CD1c-positive myeloid dendritic cell (primary cell): Measurements from ENCODE around the gene INPP5F.

Experiments
- DNase-seq: peaks from one replicate; pipeline ENCODE4 v3.0.0-alpha.2; 2016; ENCODE audit errors: extremely low spot score

INPP5F gene

DNA sequence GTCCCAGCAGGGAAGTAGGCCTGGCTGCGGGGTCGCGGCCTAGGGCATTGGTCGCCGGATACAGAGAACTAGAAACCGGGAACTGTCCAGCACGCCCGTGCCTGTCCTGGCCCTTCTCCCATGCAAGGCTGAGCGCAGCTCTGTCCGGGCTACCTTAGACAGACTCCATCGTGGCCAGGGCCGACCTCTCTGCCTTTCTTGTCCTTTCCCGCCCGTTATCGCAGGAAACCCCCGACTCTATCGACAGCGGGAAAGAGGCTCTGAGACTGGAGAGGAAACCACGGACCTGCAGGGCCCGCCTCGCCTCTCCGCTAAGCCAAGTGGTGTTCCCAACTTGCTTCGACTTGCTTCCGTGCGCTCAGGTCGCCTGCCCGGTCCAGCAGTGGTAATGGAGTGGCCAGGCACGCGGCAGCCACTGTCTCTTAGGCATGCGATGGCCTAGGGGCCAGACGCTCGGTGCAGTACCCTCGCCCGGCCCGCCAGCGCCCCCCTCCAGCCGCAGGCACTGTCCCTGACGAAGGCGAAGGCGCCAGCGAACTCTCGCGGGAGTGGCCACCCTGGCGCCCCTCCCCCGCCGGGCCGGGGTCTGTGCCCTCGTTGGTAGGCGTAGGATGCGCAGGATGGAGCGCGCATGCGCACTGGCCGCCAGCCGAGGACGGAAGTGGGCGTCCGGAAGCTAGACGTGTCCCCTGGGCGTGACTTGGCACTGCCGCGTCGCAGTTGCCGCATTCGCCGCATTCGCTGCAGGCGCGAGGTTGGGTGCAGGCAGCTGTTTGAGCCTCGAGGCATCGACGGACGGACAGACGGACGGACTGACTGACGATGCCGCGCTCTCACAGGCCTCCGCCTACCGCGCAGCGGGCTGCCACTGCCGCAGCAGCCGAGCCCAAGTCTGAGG lies 92.4 kb downstream of the INPP5F start:
- peak; percentile 18 for DNase-seq

DNA sequence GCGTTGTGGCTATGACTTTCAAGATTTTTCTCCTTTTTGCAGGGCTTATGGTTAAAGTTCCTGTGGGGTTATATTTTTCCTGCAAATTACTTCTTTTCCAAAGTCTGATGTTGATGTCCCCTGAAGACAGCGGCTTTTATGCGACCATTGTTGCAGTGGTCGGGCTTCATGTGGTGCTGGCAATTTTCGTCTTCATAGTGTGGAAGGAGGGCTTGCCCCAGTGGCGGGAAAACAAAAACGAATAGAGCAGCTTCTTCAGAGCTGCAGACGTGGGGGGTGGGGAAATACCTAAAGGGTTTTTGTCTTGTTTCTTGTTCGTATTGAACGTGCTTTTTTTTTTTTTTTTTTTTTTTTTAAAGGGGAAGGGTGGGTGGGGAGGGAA lies 93.0 kb downstream of the INPP5F start:
- no peak for DNase-seq

DNA sequence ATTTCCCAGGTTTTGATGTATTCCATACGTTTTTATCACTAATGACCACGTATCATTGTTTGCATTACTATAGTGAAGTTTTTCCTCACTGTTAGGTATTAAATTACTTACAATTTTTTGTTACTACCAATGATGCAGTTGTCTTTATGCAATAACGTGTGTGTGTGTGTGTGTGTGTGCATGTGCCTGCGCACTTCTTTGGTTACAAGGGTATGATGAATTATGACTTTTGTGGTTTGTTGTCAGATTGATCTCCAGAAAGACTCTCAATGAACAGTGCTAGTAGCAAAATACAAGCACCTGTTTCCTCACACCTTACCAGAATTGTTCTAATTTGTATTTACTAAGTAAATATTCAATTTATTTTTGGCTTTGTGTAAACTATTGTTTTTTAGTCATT lies 95.3 kb downstream of the INPP5F start:
- no peak for DNase-seq

DNA sequence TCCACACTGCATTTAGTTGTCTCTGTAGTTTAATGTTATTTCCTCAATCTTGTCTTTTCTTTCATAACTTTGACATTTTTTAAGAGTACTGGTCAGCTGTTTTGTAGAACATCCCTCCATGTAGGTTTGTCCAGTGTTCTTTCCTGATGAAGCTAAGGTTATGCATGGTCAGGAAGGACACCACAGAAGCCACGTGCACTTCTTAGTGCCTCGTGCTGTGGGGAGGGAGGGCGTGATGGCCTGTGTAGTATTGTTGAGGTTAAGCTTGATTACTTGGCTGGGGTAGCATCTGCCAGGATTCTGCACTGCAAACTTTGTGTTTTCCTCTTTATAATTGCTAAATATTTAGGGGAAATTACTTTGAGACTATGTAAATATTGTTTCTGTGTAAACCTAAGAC lies 98.4 kb downstream of the INPP5F start:
- no peak for DNase-seq

DNA sequence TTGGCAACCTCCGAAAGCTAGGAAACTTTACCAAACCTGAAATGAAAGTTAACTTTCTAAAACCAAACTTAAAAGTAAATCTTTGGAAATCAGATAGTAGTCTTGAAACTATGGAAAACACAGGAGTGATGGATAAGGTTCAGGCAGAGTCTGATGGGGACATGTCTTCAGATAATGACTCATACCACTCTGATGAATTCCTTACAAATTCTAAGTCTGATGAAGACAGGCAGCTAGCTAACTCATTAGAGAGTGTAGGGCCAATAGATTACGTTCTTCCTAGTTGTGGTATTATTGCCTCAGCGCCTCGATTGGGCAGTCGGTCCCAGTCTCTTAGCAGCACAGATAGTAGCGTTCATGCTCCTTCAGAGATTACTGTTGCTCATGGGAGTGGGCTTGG lies 100.9 kb downstream of the INPP5F start:
- no peak for DNase-seq

DNA sequence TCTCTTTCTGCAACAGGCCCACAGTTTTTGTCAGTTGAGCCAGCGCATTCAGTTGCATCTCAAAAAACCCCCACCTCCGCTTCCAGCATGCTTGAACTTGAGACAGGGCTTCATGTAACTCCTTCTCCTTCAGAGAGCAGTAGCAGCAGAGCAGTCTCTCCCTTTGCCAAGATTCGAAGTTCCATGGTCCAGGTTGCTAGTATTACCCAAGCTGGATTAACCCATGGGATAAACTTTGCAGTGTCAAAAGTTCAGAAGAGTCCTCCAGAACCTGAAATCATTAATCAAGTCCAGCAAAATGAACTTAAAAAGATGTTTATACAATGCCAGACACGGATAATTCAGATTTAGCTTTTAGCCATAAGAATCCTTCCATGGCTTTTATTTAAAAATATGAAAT lies 101.6 kb downstream of the INPP5F start:
- no peak for DNase-seq

DNA sequence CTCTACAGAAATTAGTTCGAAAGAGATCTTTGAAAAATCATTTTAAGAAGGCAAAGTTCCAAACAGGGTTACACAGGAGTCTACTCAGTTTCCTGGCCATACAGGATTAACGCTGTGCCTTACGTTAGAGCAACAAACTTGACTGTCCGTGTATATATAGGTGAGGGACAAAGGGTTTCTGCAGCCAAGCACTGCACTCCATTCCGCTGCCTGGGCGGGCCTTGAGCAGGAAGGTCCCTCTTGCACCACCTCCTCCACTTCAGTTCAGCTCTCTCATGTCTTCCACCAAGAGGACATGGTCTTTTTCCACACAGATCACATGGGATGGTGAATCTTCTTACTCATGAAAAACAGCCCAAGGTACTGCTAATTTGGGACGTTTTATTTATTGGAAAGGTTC lies 103.6 kb downstream of the INPP5F start:
- no peak for DNase-seq

DNA sequence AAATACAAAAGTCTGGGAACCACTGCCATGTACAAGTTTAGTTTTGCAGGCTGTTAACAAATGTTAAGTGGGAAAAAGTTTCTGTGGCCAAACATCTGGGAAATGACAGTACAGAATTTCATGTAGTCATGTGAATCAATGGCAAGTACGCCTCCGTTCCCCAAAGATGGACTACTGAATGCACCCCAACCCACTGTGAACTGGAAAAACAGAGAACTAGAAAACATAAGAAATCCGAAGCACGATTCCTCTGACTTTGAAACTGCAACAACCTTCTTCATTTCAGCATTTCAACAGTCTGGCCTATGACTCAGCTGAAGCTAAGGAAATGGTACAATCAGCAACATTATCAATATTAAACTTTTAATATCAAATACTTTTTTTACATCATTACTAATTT lies 105.0 kb downstream of the INPP5F start:
- DNase-seq: no peak

DNA sequence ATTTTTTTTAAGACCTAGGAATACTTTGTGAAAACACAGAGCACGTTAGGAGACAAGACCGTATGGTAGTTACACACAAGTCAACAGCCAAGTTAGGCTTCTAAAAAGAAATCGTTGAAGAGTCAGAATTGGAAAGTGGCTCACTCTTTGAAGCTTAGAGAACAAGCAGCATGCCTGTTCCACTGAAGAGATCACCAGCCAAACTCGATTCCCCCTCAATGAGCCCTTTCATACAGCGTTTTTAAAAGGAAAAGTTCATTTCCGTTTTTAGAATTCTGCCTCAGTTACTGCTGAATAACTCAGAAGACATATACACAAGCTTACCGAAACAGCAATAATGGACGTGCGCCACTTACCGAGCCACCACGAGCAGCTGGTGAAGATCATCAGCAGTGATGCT lies 105.8 kb downstream of the INPP5F start:
- DNase-seq: no peak

DNA sequence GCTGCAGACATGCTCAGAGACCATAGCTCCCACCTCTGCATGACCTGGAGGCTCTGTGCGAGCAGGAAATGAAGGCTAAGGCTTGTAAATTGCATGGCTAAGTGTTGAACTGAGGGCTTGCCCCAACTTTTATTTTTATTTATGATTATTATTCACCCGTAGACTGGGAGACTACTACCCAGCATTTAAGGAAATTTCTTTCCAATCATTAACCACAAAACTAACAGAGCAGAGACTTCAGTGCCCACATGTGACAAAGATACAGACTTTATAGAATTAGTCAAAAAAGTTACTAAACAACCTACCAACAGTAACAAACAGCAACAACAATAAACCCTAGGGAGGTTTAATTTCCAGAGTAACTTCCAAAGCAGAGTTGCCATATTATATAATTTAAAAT lies 107.1 kb downstream of the INPP5F start:
- DNase-seq: no peak

DNA sequence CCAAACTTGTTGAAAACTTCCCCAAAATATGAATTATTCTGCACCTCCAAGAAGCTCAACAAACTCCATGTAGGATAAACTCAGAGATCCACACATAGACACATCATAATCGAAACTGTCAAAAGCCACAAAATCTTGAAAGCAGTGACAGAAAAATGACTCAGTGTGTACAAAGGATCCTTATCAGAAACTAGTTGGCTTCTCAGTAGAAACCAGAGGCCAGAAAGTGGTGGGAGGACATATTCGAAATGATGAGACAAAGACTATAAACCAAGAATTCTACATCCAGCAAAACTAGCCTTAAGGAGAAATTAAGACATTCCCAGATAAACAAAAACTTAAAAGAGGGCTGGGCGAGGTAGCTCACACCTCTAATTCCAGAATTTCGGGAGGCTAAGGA lies 108.3 kb downstream of the INPP5F start:
- DNase-seq: no peak

DNA sequence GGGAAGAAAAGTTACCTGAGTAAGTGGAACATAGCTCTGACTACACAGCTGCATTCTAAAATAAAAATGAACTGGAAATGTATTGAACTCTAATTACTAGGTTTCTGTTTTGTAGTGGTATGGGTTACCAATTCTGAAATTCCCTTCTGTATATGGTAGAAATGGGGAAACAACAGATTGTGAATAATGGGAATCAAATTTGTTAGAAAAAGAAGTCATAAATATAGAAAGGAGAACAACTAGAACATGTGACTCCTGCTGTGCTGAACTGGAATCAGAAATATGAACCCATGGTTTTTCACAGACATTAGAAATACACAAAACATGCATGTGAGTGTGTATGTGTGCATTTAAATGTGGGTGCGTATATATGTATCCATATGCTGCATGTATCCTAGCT lies 119.8 kb downstream of the INPP5F start:
- DNase-seq: peak; percentile 41

DNA sequence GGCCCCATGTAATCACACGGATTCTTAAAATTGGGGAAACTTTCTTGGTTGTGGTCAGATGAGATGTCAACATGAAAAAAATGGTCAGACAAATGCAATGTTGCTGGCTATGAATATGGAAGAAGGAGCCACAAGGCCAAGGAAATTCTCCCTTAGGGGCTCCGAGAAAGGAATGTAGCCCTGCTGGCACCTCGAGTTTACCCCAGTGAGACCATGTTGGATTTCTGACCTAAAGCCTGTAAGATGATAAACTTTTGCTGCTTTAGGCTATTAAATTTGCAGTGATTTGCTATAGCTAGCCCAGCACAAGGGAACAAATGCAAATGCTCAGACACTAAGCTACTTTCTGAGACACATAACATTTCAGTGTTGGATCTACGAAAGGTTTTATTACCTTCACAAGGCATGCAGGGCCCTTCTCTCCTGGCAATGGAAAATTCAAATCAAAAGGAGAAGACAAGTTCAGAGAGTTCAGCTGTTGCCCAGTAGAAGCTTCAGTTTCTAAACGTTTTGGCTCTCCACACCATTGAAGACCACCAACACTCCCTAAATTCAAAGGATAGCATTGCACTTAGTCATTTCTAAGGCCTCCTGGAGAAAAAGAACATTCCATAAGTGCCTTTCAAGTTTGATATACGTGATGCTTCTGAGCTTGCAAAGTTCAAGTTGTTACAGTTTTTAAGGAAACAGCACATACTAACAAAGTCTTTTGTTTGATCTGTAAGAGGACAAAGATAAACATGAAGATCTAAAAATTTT lies 123.4 kb downstream of the INPP5F start:
- no peak for DNase-seq

DNA sequence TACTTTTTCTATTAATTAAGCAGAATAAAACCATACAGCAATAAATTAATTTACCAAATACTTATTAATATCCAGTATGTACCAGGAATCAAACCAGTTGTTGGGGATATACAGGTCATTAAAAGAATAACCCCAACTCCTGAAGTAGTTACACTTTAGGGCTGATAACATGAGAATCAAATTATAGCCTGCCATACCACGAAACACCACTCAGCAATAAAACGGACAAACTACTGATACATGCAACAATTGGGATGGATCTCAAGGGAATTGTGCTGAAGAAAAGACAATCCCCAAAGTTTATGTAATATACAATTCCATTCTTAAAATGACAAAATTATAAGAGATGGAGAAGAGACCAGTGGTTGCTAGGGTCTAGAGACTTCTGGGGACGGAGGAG lies 124.1 kb downstream of the INPP5F start:
- no peak for DNase-seq

DNA sequence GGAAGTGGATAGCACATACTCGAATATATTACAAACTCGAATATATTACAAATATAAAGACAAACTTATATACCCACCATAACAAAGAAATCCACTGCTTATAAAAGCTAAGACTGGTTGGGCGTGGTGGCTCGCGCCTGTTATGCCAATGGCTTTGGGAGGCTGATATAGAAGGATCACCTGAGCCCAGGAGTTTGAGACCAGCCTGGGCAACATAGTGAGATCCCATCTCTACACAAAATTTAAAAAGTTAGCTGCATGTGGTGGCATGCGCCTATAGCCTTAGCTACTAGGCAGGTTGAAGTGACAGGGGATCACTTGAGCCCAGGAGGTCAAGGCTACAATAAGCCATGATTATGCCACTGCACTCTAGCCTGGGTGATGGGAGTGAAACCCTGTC lies 126.4 kb downstream of the INPP5F start:
- DNase-seq: no peak

DNA sequence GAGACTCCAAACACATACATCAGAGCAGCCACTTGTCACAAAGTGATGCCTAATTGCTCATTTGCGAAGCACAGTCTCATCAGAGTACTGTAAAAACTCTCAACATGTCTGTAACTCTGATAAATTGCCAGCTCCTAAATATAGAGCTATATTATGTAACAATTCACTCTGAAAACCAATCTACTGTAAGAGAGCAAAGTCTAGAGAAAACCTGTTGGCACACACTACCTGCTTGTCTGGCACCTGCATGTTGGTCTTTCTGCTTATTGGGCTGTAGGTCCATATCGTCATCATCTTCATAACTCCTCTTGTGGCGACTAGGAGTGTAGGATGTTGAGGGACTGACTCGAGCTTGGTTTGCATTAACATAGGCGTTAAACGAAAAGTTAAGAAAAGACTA lies 127.0 kb downstream of the INPP5F start:
- DNase-seq: no peak

DNA sequence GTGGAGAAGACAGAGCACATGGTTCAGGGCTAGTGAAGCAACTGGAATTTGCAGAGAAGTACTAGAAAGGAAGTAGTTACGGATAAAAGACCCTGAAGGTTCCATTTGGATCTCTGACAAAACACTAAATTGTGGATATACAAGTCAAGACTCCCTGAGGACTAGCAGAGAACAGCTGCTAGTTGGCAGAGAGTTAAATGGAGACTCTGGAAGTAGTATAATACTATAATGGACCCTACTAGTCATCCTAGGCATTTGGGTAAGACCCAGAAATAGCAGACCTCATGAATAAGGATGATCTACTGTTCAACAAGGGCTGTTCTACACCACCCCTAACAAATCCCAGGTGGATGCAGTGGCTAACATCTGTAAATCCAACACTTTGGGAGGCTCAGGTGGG lies 127.7 kb downstream of the INPP5F start:
- no peak for DNase-seq

DNA sequence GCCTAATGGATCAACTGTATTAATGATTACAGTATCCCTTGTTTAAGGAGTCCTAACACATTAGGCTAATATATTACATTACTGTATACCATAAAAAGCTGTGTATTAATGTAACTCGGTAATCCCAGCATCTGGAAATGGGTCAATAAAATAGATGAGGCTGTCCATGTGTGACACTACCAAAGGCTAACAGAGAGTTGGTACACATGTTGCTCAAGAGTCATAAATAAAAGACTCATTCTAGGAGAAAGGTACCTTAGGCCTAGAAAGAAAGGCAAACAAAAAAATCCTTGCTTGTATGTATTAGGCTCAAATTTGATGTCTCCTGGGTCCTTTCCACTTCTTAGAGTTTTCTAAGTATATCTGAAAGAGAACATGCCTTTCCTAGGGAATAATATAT lies 132.2 kb downstream of the INPP5F start:
- DNase-seq: no peak

DNA sequence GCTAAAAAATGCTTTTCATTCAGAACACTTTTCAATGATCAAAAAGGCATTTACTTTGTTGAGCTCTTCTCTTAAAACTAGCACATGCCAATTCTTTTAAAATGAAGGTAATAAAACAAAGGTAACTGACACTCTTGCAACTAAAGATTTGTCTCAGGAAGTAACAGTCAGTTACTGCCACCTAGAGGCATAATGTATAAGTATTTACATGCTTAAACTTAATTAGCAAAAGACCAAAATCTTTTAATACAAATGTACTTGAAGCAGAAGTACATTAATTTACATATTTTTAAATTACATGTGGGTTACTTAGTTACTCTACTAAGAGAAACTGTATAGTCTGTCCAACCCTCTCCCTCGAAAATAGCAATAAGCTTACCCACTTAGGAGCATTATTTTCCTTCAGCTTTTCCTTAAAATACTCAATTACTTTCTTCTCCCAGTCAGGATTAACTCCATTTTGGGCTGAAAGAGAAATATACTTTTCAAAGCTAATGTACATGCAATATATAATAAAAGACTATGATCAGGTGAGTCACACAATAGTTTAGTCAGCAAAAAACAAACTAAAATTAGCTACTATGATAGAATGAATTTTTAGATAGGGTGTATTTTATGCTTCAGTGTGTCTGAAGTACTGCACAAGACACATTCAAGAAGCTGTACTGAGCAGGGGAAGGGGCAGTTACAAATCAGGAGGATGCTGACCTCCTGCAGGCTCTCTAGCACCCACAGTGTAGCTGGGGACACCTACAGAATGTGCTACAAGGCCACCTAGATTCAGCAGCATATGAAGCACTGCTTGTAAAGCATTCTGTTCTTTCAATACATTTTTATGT lies 133.8 kb downstream of the INPP5F start:
- DNase-seq: peak; percentile 65

DNA sequence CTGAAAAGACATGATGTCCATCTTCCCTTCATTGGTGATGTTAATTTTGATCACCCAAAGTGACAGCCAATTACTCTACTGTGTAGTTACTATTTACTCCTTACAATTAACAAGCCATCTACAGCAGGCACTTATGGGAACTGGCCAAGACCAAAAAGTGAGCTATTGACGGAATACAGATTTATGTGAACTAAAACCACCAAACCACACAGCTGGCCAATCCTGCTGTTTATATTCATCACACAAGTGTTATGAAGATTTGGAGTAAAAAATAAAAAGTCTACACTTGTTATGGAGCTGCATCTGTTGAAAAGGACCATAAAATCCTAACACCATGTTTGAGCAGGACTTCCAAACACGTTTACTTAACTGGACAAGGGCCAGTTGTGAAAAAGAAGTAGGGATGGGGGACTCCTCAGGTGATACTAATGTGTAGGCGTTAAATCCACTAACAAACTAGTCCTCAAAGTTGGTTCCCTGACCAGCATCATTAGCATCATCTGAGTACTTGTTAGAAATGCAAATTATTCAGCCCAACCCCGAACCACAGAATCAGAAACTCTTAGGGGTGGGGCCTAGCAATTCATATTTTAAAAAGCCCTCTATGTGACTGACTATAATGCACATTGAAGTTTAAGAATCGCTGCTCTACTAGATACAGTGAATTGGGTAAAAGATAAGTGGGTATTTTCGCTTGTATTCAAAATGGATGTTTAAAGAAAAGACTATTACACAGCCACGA lies 135.2 kb downstream of the INPP5F start:
- no peak for DNase-seq

DNA sequence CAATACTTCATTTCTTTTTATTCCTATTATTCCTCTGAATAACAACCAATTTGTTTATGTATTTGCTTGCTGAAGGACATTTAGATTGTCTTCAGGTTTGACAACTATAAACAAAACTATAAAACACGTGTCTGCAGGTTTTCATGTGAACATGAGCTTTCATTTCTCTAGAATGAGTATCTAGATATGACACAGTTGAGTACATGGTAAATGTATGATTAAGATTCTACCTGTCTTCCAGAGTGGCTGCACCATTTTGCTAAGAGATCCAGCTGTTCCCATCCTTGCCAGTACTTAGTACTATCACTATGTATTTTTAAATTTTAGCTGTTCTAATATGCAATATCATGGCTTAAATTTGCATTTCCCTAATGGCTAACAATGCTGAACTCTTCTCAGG lies 136.7 kb downstream of the INPP5F start:
- DNase-seq: no peak
